Psoas muscle (tissue), 8 donors: ENCODE results near the gene ZBTB44. TPM values are rescaled to one million over a fixed set of nuclear protein-coding genes. Genes with fewer than 3 reads are reported as not detected.

Experiments used
- ATAC-seq, 4 donors: fragments of 200-7000 bp; cut with Tn5 transposase; one replicate each; pipeline ENCODE4 v1.9.1; 2020; ENCODE audit warnings: moderate library complexity in 3 of 4, mild to moderate bottlenecking in 2 of 4
- DNase-seq, 2 donors: peaks; one replicate each; pipeline ENCODE4 v3.0.0-alpha.2; 2020
- H3K27ac ChIP-seq: fragments of 200-600 bp; one replicate; pipeline ENCODE4 v1.8.0; 2022
- H3K27me3 ChIP-seq, 3 donors: fragments of 200-600 bp in 1 of 3; one replicate each; pipeline versions ENCODE4 v1.6.1 to v1.8.0; 2013 to 2022; ENCODE audit warnings: low read length in 2 of 3, mild to moderate bottlenecking in 2 of 3, moderate library complexity in 1 of 3; ENCODE audit not compliant: insufficient read depth in 3 of 3
- H3K36me3 ChIP-seq, 2 donors: fragments of 200-600 bp in 1 of 2; one replicate each; pipeline versions ENCODE4 v1.6.1 to v1.8.0; 2013 to 2022; ENCODE audit warnings: low read depth in 1 of 2, mild to moderate bottlenecking in 1 of 2, moderate library complexity in 1 of 2; ENCODE audit not compliant: insufficient read depth in 1 of 2
- H3K4me1 ChIP-seq: fragments of 200-600 bp; one replicate; pipeline ENCODE4 v1.8.0; 2022
- H3K4me3 ChIP-seq: fragments of 200-600 bp; one replicate; pipeline ENCODE4 v1.8.0; 2022; ENCODE audit warnings: mild to moderate bottlenecking
- H3K9me3 ChIP-seq: fragments of 200-600 bp; one replicate; pipeline ENCODE4 v1.8.0; 2022
- CTCF ChIP-seq: fragments of 200-600 bp; IDR thresholded peaks from one replicate; pipeline ENCODE4 v1.8.0; 2022; ENCODE audit warnings: antibody characterized with exemption
- WGBS, 3 donors: extraction: QIAGEN DNeasy Blood & Tissue Kit; methylation state at CpG; one replicate each; pipeline versions ENCODE4 v1.1.6 to v1.1.7; 2013; 5-methylcytosine and 5-hydroxymethylcytosine counted together
- intact Hi-C, 2 donors: fragments of 100-400 bp; cut with DNase I; formaldehyde crosslinking; loops; one replicate each; pipeline versions ENCODE4 v1.11.0 to v1.14.2; 2022
- polyA plus RNA-seq, 3 donors: library from polyadenylated mRNA; stranded (reverse); fragments of 200-250 nt; gene quantifications; one replicate each; pipeline ENCODE4 v1.2.3, GENCODE V29; 2013
- total RNA-seq, 4 donors: library from RNA; stranded (reverse); fragmentation: NEBNext Ultra II Directional in 2 of 4; extraction: Animal tissue kit (Norgen Biotek cat#: 25700) in 2 of 4; gene quantifications; one replicate each; pipeline versions ENCODE4 v1.2.1 to v1.2.4, GENCODE V29; 2021 to 2023
- donor health status: healthy with polysubstance abuse.
- donor health status: DM: no; HTN: no; CAD: no; lungs with moderate emphysema.
- donor health status: Bipolar disorder and iron deficiency.
- donor health status: healthy.
- donor health status: DM: yes; HTN: yes; CAD: no.
- donor health status: DM: no; HTN: no; CAD: no.
- donor health status: DM: no; HTN: no; CAD: no.
- donor health status: DM: yes; HTN: yes; CAD: no.

ZBTB44 gene
- total and polyA plus RNA-seq, 7 donors: 8.6 to 77.2 (median 58.6) TPM

GRCh38 chr11:130212431-130212961 is 102.2 kb downstream of the ZBTB44 start:
- 62 to 72% (median 66%) methylated on average over 11 of the region's 11 CpGs for WGBS, 3 donors
- H3K4me1 ChIP-seq: no peaks in the 10 kb centered on the region
- TF ChIP-seq CTCF: no peak
- H3K27ac ChIP-seq: no peak overlapping the region
- H3K27me3 ChIP-seq: no peaks in the 10 kb centered on the region
- ATAC-seq (peak in 2 of 4 donors; percentile 13 to 35), DNase-seq (no peak)
- no peak overlapping the region for H3K4me3 ChIP-seq
- H3K36me3 ChIP-seq: no peaks in the 10 kb centered on the region
- intact Hi-C loops: loop anchor here (5.0 to 10.0 kb wide), 6 partner anchors 160 to 682 kb away; partner anchors contain the start of gene ADAMTS8 (in 1 of the 2)
- no peaks in the 10 kb centered on the region for H3K9me3 ChIP-seq

- Histone ChIP-seq H3K4me3 (no peak overlapping the region), H3K27me3 (no peaks in the 10 kb centered on the region), H3K36me3 (no peaks in the 10 kb centered on the region), H3K9me3 (no peaks in the 10 kb centered on the region), H3K27ac (no peak overlapping the region), H3K4me1 (no peaks in the 10 kb centered on the region)
- no peak for DNase-seq
- intact Hi-C loops: loop anchor here (5.0 to 10.0 kb wide), 6 partner anchors 160 to 683 kb away; partner anchors contain the start of gene ADAMTS8 (in 1 of the 2)
- 81 to 86% (median 82%) methylated on average over 19 of the region's 19 CpGs for WGBS, 3 donors
- ATAC-seq: no peak
- no peak for TF ChIP-seq CTCF
Measured at GRCh38 chr11:130211781-130212401, 102.8 kb downstream of the ZBTB44 start.

GRCh38 chr11:130211144-130211543 is 103.6 kb downstream of the ZBTB44 start:
- no peak for TF ChIP-seq CTCF
- Histone ChIP-seq H3K36me3 (no peaks in the 10 kb centered on the region), H3K9me3 (no peaks in the 10 kb centered on the region), H3K27ac (no peak overlapping the region), H3K4me3 (no peak overlapping the region), H3K4me1 (no peaks in the 10 kb centered on the region), H3K27me3 (peaks cover 0 to 1% (median 0%) of the 10 kb centered on the region in 3 donors)
- no peak for DNase-seq
- intact Hi-C loops: loop anchor here (5.0 to 10.0 kb wide), 6 partner anchors 161 to 684 kb away; partner anchors contain the start of gene ADAMTS8 (in 1 of the 2)
- 95 to 97% (median 95%) methylated on average over 3 of the region's 3 CpGs for WGBS, 3 donors
- no peak for ATAC-seq

- Histone ChIP-seq H3K36me3 (no peaks in the 10 kb centered on the region), H3K4me1 (no peaks in the 10 kb centered on the region), H3K27ac (no peak overlapping the region), H3K9me3 (no peaks in the 10 kb centered on the region), H3K27me3 (peaks cover 0 to 2% (median 0%) of the 10 kb centered on the region in 3 donors), H3K4me3 (no peak overlapping the region)
- WGBS, 3 donors: 85 to 89% (median 86%) methylated on average over 23 of the region's 23 CpGs
- ATAC-seq (no peak), DNase-seq (no peak)
- intact Hi-C loops: loop anchor here (5.0 to 10.0 kb wide), 6 partner anchors 162 to 685 kb away; partner anchors contain the start of gene ADAMTS8 (in 1 of the 2)
- TF ChIP-seq CTCF: no peak
Measured at GRCh38 chr11:130209954-130210854, 104.5 kb downstream of the ZBTB44 start.
